Measurements from ENCODE around the gene FAM241B.

GRCh38 chr10:69626826-69627225, 3.2 kb upstream of the FAM241B start:
- TF ChIP-seq CTCF (IDR thresholded peaks at IDR 0.05; ENCODE audit: insufficient read depth, low read length) (no peak), REST (IDR thresholded peaks at IDR 0.05; ENCODE audit: insufficient replicate concordance, low read depth) (no peak)
